SU-DHL-6 (cell line): ENCODE measurements around the gene KCNF1.

Source experiments
- EZH2phosphoT487 ChIP-seq: fragments of 200-600 bp; sonication (generic), shearing (Covaris generic); conservative IDR thresholded peaks from 2 replicates; pipeline ENCODE4 v1.6.1; 2018; ENCODE audit warnings: mild to moderate bottlenecking, antibody characterized with exemption, low read length, moderate library complexity, mixed read lengths
- TF ChIP-seq, protein P1 (sequence below): fragments of 200-600 bp; sonication (generic); IDR thresholded peaks from one replicate; pipeline ENCODE4 v1.5.1; 2017; ENCODE audit warnings: antibody characterized with exemption, mild to moderate bottlenecking, low read length, moderate library complexity; ENCODE audit not compliant: insufficient read depth, poor library complexity, severe bottlenecking

DNA sequence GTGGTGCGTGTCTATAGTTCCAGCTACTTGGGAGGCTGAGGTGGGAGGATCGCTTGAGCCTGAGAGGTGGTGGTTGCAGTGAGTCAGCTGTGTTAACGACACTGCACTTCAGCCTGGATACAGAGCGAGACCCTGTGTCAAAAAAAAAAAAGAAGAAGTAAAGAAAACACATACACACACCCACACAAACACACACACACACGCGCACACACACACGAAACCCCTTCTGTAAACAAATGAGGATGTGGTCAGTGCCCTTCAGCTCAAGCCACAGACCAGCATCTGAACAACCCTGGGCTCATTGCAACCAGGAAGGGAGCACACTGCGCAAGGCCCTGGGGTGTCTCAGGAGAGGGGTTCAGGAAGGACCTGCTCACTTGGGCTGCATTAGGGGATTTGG, 47.9 kb upstream of the KCNF1 start:
- TF ChIP-seq, protein P1, sequence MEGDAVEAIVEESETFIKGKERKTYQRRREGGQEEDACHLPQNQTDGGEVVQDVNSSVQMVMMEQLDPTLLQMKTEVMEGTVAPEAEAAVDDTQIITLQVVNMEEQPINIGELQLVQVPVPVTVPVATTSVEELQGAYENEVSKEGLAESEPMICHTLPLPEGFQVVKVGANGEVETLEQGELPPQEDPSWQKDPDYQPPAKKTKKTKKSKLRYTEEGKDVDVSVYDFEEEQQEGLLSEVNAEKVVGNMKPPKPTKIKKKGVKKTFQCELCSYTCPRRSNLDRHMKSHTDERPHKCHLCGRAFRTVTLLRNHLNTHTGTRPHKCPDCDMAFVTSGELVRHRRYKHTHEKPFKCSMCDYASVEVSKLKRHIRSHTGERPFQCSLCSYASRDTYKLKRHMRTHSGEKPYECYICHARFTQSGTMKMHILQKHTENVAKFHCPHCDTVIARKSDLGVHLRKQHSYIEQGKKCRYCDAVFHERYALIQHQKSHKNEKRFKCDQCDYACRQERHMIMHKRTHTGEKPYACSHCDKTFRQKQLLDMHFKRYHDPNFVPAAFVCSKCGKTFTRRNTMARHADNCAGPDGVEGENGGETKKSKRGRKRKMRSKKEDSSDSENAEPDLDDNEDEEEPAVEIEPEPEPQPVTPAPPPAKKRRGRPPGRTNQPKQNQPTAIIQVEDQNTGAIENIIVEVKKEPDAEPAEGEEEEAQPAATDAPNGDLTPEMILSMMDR: no peak
- TF ChIP-seq EZH2phosphoT487: no peak
